Karpas-422 (cell line): ENCODE results near the gene RPH3AL. TPM values are rescaled to one million over a fixed set of nuclear protein-coding genes. Genes with fewer than 3 reads are reported as not detected.

ENCODE experiments used
- DNase-seq: peaks from one replicate; pipeline ENCODE4 v3.0.0-alpha.2; 2015
- H2AFZ ChIP-seq: fragments of 200-600 bp; sonication (generic); 2 replicates; pipeline ENCODE4 v1.6.1; 2014; ENCODE audit warnings: antibody characterized with exemption, low read length, mixed read lengths
- H3K27ac ChIP-seq: fragments of 200-600 bp; sonication (generic); 2 replicates; pipeline ENCODE4 v1.5.1; 2014; ENCODE audit warnings: mild to moderate bottlenecking, low read length, moderate library complexity
- H3K27me3 ChIP-seq: fragments of 200-600 bp; sonication (generic); 2 replicates; pipeline ENCODE4 v1.6.1; 2014; ENCODE audit warnings: low read length, mixed read lengths
- H3K36me3 ChIP-seq: fragments of 200-600 bp; sonication (generic); 2 replicates; pipeline ENCODE4 v1.6.1; 2014; ENCODE audit warnings: low read length, mixed read lengths; ENCODE audit not compliant: insufficient read depth
- H3K4me1 ChIP-seq: fragments of 200-600 bp; sonication (generic); 2 replicates; pipeline ENCODE4 v1.6.1; 2014; ENCODE audit warnings: mild to moderate bottlenecking, low read length, mixed read lengths
- H3K4me2 ChIP-seq: fragments of 200-600 bp; sonication (generic); 2 replicates; pipeline ENCODE4 v1.6.1; 2014; ENCODE audit warnings: low read length, low read depth, mild to moderate bottlenecking; ENCODE audit not compliant: poor library complexity, severe bottlenecking
- H3K4me3 ChIP-seq: fragments of 200-600 bp; sonication (generic); 2 replicates; pipeline ENCODE4 v1.5.1; 2014; ENCODE audit warnings: mild to moderate bottlenecking, antibody characterized with exemption, low read length, mixed read lengths
- H3K79me2 ChIP-seq: fragments of 200-600 bp; sonication (generic); 2 replicates; pipeline ENCODE4 v1.6.1; 2014; ENCODE audit warnings: mild to moderate bottlenecking, low read length, mixed read lengths
- H3K9ac ChIP-seq: fragments of 200-600 bp; sonication (generic); 2 replicates; pipeline ENCODE4 v1.6.0; 2014; ENCODE audit warnings: low read length
- H3K9me2 ChIP-seq: fragments of 200-600 bp; sonication (generic), shearing (Covaris generic); replicated peaks from 2 replicates; pipeline ENCODE4 v1.6.0; 2014; ENCODE audit warnings: mild to moderate bottlenecking, low read length, moderate library complexity; ENCODE audit not compliant: insufficient read depth
- H3K9me3 ChIP-seq: fragments of 300-700, 200-600 bp; sonication (generic); 2 replicates; pipeline ENCODE4 v1.6.1; 2014; ENCODE audit warnings: low read length, mixed read lengths
- H4K20me1 ChIP-seq: fragments of 200-600 bp; sonication (generic); 2 replicates; pipeline ENCODE4 v1.6.1; 2014; ENCODE audit warnings: mild to moderate bottlenecking, antibody characterized with exemption, low read length, low read depth; ENCODE audit not compliant: insufficient read depth
- total RNA-seq: library from RNA; depleted of rRNA; stranded (reverse); fragments of >200 nt; shearing (Covaris generic); gene quantifications from 2 replicates; pipeline ENCODE4 v1.2.3, GENCODE V29; 2014; ENCODE audit warnings: low replicate concordance

Gene RPH3AL
- total RNA-seq, 1 experiment from 2014 or later: not detected

DNA sequence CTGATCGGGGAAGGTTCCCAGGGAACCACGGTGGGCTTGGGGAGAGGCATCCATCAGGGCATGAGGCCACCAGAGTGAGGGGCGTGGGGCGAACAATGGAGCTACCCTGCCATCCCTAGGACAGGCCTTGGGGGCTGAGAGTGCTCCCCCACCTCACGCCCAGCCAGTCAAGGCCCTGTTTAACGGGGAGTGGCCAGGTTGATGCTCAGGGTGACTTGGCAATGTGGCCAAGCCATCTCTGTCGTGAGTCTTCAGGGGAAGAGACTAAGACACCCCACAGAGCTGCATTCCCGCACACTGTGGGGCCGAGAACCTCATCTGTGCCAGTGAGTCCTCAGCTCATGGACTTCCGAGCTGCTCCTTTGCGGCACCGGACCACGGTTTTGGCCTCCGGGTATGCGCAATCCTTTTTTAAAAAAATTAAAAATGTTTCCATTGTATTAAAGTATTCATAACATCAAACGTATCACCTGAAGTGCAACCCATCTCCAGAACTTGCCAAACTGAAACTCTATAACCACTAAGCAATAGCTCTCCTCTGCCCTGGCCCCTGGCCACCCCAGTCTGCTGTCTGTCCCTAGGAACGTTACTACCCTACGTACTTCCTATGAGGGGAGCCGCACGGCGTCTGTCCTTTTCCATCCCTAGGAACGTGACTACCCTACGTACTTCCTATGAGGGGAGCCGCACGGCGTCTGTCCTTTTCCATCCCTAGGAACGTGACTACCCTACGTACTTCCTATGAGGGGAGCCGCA is 99.3 kb downstream of the RPH3AL start:
- H2AFZ ChIP-seq: no peak overlapping the region
- no peaks in the 10 kb centered on the region for H3K9me2 ChIP-seq
- no peaks in the 10 kb centered on the region for H3K9me3 ChIP-seq
- H3K4me1 ChIP-seq: no peaks in the 10 kb centered on the region
- H3K79me2 ChIP-seq: no peaks in the 10 kb centered on the region
- H3K36me3 ChIP-seq: no peaks in the 10 kb centered on the region
- H3K4me3 ChIP-seq: no peak overlapping the region
- H4K20me1 ChIP-seq: no peaks in the 10 kb centered on the region
- H3K9ac ChIP-seq: no peak overlapping the region
- H3K27me3 ChIP-seq: no peaks in the 10 kb centered on the region
- H3K4me2 ChIP-seq: no peak overlapping the region
- no peak for DNase-seq
- H3K27ac ChIP-seq: no peak overlapping the region

DNA sequence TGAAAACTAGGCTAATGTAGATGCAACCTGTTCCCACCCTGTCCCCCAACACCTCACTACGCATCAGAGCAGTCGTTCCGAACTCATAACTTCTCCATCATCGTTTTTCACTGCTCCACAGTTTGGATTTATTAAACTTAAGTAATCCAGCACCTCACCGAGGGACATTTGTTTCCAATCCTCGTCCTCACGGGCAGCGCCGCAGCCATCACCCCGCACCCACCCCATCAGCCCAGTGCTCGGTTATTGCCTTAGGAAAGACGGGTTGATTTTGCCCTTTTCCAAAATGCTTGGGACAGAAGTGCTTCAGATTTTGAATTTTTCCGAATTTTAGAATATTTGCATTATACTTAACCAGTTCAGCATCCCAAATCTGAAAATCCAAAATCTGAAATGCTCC is 100.2 kb downstream of the RPH3AL start:
- no peaks in the 10 kb centered on the region for H3K9me3 ChIP-seq
- no peak overlapping the region for H2AFZ ChIP-seq
- no peak for DNase-seq
- no peak overlapping the region for H3K27ac ChIP-seq
- H3K4me1 ChIP-seq: no peaks in the 10 kb centered on the region
- H3K4me2 ChIP-seq: no peak overlapping the region
- no peaks in the 10 kb centered on the region for H3K79me2 ChIP-seq
- H3K27me3 ChIP-seq: no peaks in the 10 kb centered on the region
- no peaks in the 10 kb centered on the region for H3K9me2 ChIP-seq
- no peaks in the 10 kb centered on the region for H4K20me1 ChIP-seq
- H3K9ac ChIP-seq: no peak overlapping the region
- H3K4me3 ChIP-seq: no peak overlapping the region
- no peaks in the 10 kb centered on the region for H3K36me3 ChIP-seq

DNA sequence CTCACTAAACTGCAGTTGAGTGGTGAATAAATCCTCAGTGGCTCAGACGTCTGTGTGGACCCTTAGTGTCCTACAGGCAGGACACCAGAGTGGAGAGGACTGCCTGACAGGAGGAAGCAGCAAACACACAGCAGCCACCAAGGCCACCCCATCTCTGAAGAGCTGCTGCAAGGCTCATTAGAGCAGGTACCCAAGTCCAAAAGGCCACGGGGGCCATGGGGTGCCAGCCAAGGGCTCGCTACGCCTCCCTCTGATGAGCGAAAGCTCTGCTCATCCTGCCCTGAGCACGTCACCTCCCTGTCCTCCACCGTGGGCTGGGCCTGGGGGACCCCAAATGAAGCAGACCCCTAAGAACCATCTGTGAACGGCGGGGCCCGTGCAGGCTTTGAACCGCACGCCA is 101.1 kb downstream of the RPH3AL start:
- Histone ChIP-seq H4K20me1 (no peaks in the 10 kb centered on the region), H3K4me1 (no peaks in the 10 kb centered on the region), H3K79me2 (no peaks in the 10 kb centered on the region), H3K4me3 (no peak overlapping the region), H3K27ac (no peak overlapping the region), H3K9me2 (no peaks in the 10 kb centered on the region), H2AFZ (no peak overlapping the region), H3K4me2 (no peak overlapping the region), H3K9me3 (no peaks in the 10 kb centered on the region), H3K27me3 (no peaks in the 10 kb centered on the region), H3K9ac (no peak overlapping the region), H3K36me3 (no peaks in the 10 kb centered on the region)
- no peak for DNase-seq

DNA sequence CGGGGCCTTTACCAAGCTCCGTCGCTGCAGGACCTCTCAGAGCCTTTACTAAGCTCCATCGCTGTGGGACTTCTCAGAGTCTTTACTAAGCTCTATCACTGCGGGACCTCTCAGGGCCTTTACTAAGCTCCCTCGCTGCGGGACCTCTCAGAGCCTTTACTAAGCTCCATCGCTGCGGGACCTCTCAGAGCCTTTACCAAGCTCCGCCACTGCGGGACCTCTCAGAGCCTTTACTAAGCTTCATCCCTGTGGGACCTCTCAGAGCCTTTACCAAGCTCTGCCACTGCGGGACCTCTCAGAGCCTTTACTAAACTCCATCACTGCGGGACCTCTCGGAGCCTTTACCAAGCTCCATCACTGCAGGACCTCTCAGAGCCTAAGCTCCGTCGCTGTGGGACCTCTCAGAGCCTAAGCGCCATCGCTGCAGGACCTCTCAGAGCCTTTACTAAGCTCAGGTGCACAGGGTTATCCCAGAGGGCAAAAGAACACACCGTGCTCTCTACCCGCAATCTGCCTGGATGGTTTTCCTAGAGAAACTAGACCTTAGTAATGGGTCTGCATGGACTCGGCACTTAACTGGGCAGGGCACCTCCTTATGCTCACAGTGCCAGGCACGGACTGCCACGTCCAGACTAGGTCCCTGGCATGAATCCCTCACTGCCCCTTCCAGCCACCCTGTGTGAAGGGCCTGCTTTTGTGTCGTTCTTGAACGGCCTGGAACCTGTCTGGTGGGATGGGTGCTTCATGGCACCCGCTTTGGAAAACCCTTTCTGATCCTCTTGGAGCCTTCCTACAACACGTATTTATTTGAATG is 101.9 kb downstream of the RPH3AL start:
- Histone ChIP-seq H3K9me2 (no peaks in the 10 kb centered on the region), H3K9ac (no peak overlapping the region), H3K36me3 (no peaks in the 10 kb centered on the region), H4K20me1 (no peaks in the 10 kb centered on the region), H3K4me3 (no peak overlapping the region), H3K4me1 (no peaks in the 10 kb centered on the region), H2AFZ (no peak overlapping the region), H3K4me2 (no peak overlapping the region), H3K79me2 (no peaks in the 10 kb centered on the region), H3K9me3 (no peaks in the 10 kb centered on the region), H3K27me3 (no peaks in the 10 kb centered on the region), H3K27ac (no peak overlapping the region)
- no peak for DNase-seq

DNA sequence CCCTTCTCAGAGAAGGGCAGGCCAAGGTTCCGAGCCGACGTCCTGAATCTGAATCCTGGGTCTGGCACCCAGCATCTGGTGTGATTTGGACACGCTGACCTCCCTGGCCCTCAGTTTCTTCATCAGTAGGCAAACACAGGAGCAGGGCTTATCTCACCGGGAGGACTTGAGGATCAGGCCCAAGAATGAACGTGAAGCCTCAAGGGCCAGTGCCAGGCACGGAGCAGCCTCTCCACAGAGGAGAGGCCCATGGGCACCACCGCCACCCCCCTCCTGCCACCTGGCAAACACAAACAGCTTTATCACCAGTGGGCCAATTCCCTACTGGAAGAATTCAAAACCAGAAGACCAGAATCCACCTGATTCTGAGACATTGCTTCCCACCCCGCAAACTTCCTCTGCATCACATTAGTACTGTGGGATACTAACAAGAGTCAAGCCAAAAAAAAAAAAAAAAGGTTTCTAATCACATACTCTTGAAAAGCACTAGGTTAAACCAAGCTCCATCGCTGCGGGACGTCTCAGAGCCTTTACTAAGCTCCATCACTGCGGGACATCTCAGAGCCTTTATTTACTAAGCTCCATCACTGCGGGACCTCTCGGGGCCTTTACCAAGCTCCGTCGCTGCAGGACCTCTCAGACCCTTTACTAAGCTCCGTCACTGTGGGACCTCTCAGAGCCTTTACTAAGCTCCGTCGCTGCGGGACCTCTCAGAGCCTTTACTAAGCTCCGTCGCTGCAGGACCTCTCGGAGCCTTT is 103.2 kb downstream of the RPH3AL start:
- no peak overlapping the region for H3K4me2 ChIP-seq
- H3K27ac ChIP-seq: no peak overlapping the region
- no peaks in the 10 kb centered on the region for H3K79me2 ChIP-seq
- DNase-seq: no peak
- no peaks in the 10 kb centered on the region for H3K9me2 ChIP-seq
- H3K36me3 ChIP-seq: no peaks in the 10 kb centered on the region
- H2AFZ ChIP-seq: no peak overlapping the region
- no peaks in the 10 kb centered on the region for H3K9me3 ChIP-seq
- no peaks in the 10 kb centered on the region for H3K27me3 ChIP-seq
- H3K4me3 ChIP-seq: no peak overlapping the region
- no peaks in the 10 kb centered on the region for H4K20me1 ChIP-seq
- H3K9ac ChIP-seq: no peak overlapping the region
- no peaks in the 10 kb centered on the region for H3K4me1 ChIP-seq

DNA sequence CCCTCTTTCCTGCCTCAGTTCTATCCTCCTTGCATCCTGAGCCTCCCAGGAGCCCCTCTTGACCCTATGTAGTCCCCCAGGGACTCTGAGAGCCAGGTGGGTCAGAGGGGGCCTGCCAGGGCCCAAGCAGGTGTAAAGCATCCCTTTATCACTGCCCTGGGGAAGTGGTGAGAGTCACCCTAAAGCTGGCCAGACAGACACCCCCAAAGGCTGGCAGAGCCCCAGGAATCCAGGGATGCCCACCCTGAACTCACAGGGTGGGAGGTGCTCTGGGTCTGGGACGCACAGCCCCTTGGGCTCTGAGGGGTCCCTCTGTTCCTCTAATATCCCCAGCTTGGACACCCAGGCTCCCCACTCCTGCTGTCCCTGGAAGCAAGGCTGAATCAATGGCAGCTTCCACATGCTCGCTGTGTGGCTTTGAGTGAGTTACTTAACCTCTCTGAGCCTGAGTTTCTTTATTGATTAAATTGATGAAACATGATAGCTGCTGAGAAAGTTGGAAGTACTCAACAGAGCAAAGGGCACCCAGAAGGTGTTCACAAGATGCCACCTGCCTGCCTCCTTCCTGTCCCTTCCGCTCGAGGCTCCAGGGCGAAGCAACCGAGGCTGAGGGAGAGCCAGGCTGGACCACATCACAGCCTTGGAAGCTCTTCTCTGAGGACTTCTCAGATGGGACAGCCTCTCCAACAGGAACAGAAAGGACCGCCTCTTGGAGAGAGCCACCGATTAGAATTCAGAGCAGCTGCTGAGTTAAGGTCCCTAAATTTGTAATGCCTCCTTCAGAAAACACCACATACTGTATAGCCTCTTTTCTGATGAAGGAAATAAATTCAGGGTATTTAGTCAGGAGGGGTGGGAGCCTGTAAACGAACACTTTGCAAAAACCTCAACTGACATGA is 104.0 kb downstream of the RPH3AL start:
- no peaks in the 10 kb centered on the region for H3K36me3 ChIP-seq
- H3K9me3 ChIP-seq: no peaks in the 10 kb centered on the region
- DNase-seq: no peak
- no peaks in the 10 kb centered on the region for H3K9me2 ChIP-seq
- H3K4me2 ChIP-seq: no peak overlapping the region
- H3K27ac ChIP-seq: no peak overlapping the region
- H3K9ac ChIP-seq: no peak overlapping the region
- H4K20me1 ChIP-seq: no peaks in the 10 kb centered on the region
- H3K4me1 ChIP-seq: no peaks in the 10 kb centered on the region
- H3K27me3 ChIP-seq: no peaks in the 10 kb centered on the region
- no peak overlapping the region for H3K4me3 ChIP-seq
- H2AFZ ChIP-seq: no peak overlapping the region
- H3K79me2 ChIP-seq: no peaks in the 10 kb centered on the region

DNA sequence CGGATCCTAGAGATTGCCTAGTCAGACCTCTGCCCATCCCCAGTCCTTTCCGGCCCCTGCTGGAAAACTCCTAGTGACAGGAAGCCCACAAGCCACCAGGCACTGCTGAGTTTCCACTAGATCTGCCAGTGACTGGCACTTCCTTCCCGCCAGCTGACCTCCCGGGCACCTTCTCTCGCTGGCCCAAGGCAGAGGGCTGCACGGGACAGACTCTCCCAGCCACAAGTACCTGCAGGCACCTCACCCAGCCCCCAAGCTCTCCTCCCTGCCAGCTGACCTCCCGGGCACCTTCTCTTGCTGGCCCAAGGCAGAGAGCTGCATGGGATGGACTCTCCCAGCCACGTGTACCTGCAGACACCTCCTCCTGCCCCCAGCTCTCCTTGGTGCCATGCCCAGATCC is 104.8 kb downstream of the RPH3AL start:
- H3K9ac ChIP-seq: no peak overlapping the region
- no peak overlapping the region for H3K27ac ChIP-seq
- DNase-seq: no peak
- H3K9me2 ChIP-seq: no peaks in the 10 kb centered on the region
- H3K4me3 ChIP-seq: no peak overlapping the region
- no peak overlapping the region for H3K4me2 ChIP-seq
- no peaks in the 10 kb centered on the region for H3K9me3 ChIP-seq
- no peak overlapping the region for H2AFZ ChIP-seq
- H3K79me2 ChIP-seq: no peaks in the 10 kb centered on the region
- no peaks in the 10 kb centered on the region for H3K4me1 ChIP-seq
- H3K36me3 ChIP-seq: no peaks in the 10 kb centered on the region
- H4K20me1 ChIP-seq: no peaks in the 10 kb centered on the region
- H3K27me3 ChIP-seq: no peaks in the 10 kb centered on the region
